ENCODE data around the gene ATXN1. TPM values are rescaled to one million over a fixed set of nuclear protein-coding genes. Genes with fewer than 3 reads are reported as not detected.

Gene ATXN1
- total RNA-seq, 3 donors from 2014 or later = 30.4 to 87.3 (median 50.1) TPM

GRCh38 chr6:16361121-16361520 is 400.1 kb downstream of the ATXN1 start:
- Histone ChIP-seq H3K9me3 (no peaks in the 10 kb centered on the region), H3K4me3 (no peak overlapping the region), H3K4me1 (ENCODE audit: low read depth) (no peaks in the 10 kb centered on the region), H3K36me3 (ENCODE audit: low read depth) (no peaks in the 10 kb centered on the region)
- no peak for ATAC-seq
- TF ChIP-seq CTCF (IDR thresholded peaks at IDR 0.05) = no peak
- intact Hi-C loops (cut with DNase I, micrococcal nuclease) = no loop called here
- DNase-seq = no peak

GRCh38 chr6:16360365-16360764 is 400.9 kb downstream of the ATXN1 start:
- no peaks in the 10 kb centered on the region for H3K36me3 ChIP-seq (ENCODE audit: low read depth)
- no peak for TF ChIP-seq CTCF (IDR thresholded peaks at IDR 0.05)
- no peak overlapping the region for H3K4me3 ChIP-seq
- DNase-seq (no peak), ATAC-seq (no peak)
- intact Hi-C loops (cut with DNase I, micrococcal nuclease) = no loop called here
- H3K9me3 ChIP-seq = no peaks in the 10 kb centered on the region
- no peaks in the 10 kb centered on the region for H3K4me1 ChIP-seq (ENCODE audit: low read depth)

- DNase-seq (no peak), ATAC-seq (no peak)
- intact Hi-C loops (cut with DNase I, micrococcal nuclease) = no loop called here
- no peak for TF ChIP-seq CTCF (IDR thresholded peaks at IDR 0.05)
- no peaks in the 10 kb centered on the region for H3K36me3 ChIP-seq (ENCODE audit: low read depth)
- no peak overlapping the region for H3K4me3 ChIP-seq
- no peaks in the 10 kb centered on the region for H3K4me1 ChIP-seq (ENCODE audit: low read depth)
- no peaks in the 10 kb centered on the region for H3K9me3 ChIP-seq
These were observed 401.7 kb downstream of the ATXN1 start for GRCh38 chr6:16359563-16359962.

DNA sequence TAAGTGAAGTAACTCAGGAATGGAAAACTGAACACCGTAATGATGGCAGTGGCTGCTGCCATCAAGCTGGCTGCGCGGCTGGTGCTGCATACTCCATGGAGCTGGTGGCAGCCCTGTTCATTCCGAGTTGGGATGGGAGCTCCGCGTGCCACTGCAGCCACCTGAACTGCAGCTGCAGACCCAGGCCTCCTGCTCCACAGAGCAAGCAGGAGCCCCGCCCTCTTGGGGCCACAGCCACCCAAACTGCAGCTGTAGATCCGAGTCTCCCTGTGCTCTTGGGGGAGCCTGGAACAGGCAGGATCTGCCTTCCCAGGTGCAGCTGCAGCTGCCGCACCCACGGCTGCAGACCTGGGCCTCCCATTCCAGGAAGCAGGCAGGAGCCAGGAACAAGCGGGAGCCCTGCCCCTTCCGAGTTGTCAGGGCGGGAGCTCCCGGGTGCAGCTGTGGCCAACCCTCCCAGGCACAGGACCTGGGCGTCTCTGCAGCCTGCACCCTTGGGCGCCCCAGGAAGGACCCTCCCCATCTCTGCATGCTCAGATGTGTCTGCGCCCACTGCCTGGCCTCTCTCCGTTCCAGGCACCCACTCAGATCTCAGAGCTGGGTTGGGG is 402.6 kb downstream of the ATXN1 start:
- no peak overlapping the region for H3K4me3 ChIP-seq
- DNase-seq = peak; percentile 62 to 81 (median 81)

GRCh38 chr6:16355699-16356446 is 405.4 kb downstream of the ATXN1 start:
- no peak for TF ChIP-seq CTCF (IDR thresholded peaks at IDR 0.05)
- H3K36me3 ChIP-seq (ENCODE audit: low read depth) = no peaks in the 10 kb centered on the region
- intact Hi-C loops (cut with DNase I, micrococcal nuclease) = no loop called here
- ATAC-seq = no peak
- H3K4me1 ChIP-seq (ENCODE audit: low read depth) = no peaks in the 10 kb centered on the region
- no peaks in the 10 kb centered on the region for H3K9me3 ChIP-seq
- no peak overlapping the region for H3K4me3 ChIP-seq
- DNase-seq = no peak

More for the DNA sequence above, 402.6 kb downstream of the ATXN1 start:
- no peak for TF ChIP-seq CTCF (IDR thresholded peaks at IDR 0.05)
- intact Hi-C loops (cut with DNase I, micrococcal nuclease) = no loop called here
- Histone ChIP-seq H3K9me3 (no peaks in the 10 kb centered on the region), H3K4me1 (ENCODE audit: low read depth) (no peaks in the 10 kb centered on the region), H3K36me3 (ENCODE audit: low read depth) (no peaks in the 10 kb centered on the region)
- peak; percentile 98 for ATAC-seq

Data from mucosa of descending colon (tissue), 3 donors.